ENCODE data around the gene C11orf71. TPM values are rescaled to one million over a fixed set of nuclear protein-coding genes. Genes with fewer than 3 reads are reported as not detected.

C11orf71 gene
- total RNA-seq, 1 donor from 2014 or later, result 0.43 TPM

- no peak for TF ChIP-seq CTCF (IDR thresholded peaks at IDR 0.05)
- intact Hi-C loops (cut with DNase I), result no loop called here
- DNase-seq (ENCODE audit: low spot score in 2 of 2), result no peak
- Histone ChIP-seq H3K27me3 (no peaks in the 10 kb centered on the region), H3K27ac (no peak overlapping the region), H3K4me1 (peaks cover 0 to 17% of the 10 kb centered on the region in 2 donors), H3K36me3 (peaks cover 0 to 15% of the 10 kb centered on the region in 2 donors), H3K4me3 (no peak overlapping the region), H3K9me3 (no peaks in the 10 kb centered on the region)
Observed at GRCh38 chr11:114442536-114442935, 42.2 kb upstream of the C11orf71 start.

- intact Hi-C loops (cut with DNase I), result no loop called here
- Histone ChIP-seq H3K36me3 (peaks cover 0 to 15% of the 10 kb centered on the region in 2 donors), H3K27ac (no peak overlapping the region), H3K4me1 (peaks cover 0 to 17% of the 10 kb centered on the region in 2 donors), H3K9me3 (no peaks in the 10 kb centered on the region), H3K27me3 (no peaks in the 10 kb centered on the region), H3K4me3 (no peak overlapping the region)
- no peak for TF ChIP-seq CTCF (IDR thresholded peaks at IDR 0.05)
- no peak for DNase-seq (ENCODE audit: low spot score in 2 of 2)
Observed at GRCh38 chr11:114441921-114442320, 41.6 kb upstream of the C11orf71 start.

GRCh38 chr11:114440971-114441763 is 40.9 kb upstream of the C11orf71 start:
- Histone ChIP-seq H3K36me3 (peaks cover 0 to 10% of the 10 kb centered on the region in 2 donors), H3K27me3 (no peaks in the 10 kb centered on the region), H3K27ac (peak overlapping the region in 1 of 2 donors; percentile 78), H3K9me3 (no peaks in the 10 kb centered on the region), H3K4me3 (peak overlapping the region; percentile 81 to 98), H3K4me1 (peaks cover 0 to 17% of the 10 kb centered on the region in 2 donors)
- intact Hi-C loops (cut with DNase I), result no loop called here
- DNase-seq (ENCODE audit: low spot score in 2 of 2), result no peak
- no peak for TF ChIP-seq CTCF (IDR thresholded peaks at IDR 0.05)

- Histone ChIP-seq H3K27ac (peak overlapping the region; percentile 78 to 91), H3K9me3 (no peaks in the 10 kb centered on the region), H3K4me1 (peaks cover 0 to 17% of the 10 kb centered on the region in 2 donors), H3K36me3 (peaks cover 0 to 6% of the 10 kb centered on the region in 2 donors), H3K27me3 (no peaks in the 10 kb centered on the region), H3K4me3 (peak overlapping the region; percentile 81 to 98)
- intact Hi-C loops (cut with DNase I), result no loop called here
- DNase-seq (ENCODE audit: low spot score in 2 of 2), result no peak
- no peak for TF ChIP-seq CTCF (IDR thresholded peaks at IDR 0.05)
Observed at GRCh38 chr11:114440121-114440860, 40.0 kb upstream of the C11orf71 start.

GRCh38 chr11:114439229-114440120 is 39.2 kb upstream of the C11orf71 start, which contains the start of gene REXO2:
Gene REXO2, plus strand, starts transcription at chr11:114439467. Its CDS starts 62 bp downstream, at chr11:114439529.
- Histone ChIP-seq H3K27me3 (no peaks in the 10 kb centered on the region), H3K4me3 (peak within 1 kb of the TSS; percentile 81 to 98), H3K27ac (peak within 1 kb of the TSS; percentile 78 to 91), H3K4me1 (peaks cover 0 to 17% of the 10 kb centered on the region in 2 donors), H3K36me3 (peaks cover 0 to 3% of the 10 kb centered on the region in 2 donors), H3K9me3 (no peaks in the 10 kb centered on the region)
- TF ChIP-seq CTCF (IDR thresholded peaks at IDR 0.05), result peak; percentile 2 to 45 (median 34)
- DNase-seq (ENCODE audit: low spot score in 2 of 2), result peak; percentile 82 to 97
- intact Hi-C loops (cut with DNase I), result loop anchor here (1.0 to 5.0 kb wide), 3 partner anchors 39 to 157 kb away; partner anchors contain the start of genes C11orf71 and RBM7
